Measurements from ENCODE around the gene ATG4A. TPM values are rescaled to one million over a fixed set of nuclear protein-coding genes. Genes with fewer than 3 reads are reported as not detected.

ATG4A gene
- total and polyA plus RNA-seq, 8 donors: 12.0 to 18.4 (median 13.9) TPM

GRCh38 chrX:108070891-108071290 is 20.7 kb upstream of the ATG4A start:
- Histone ChIP-seq H3K9me3 (no peaks in the 10 kb centered on the region), H3K27me3 (peaks cover 0 to 7% of the 10 kb centered on the region in 2 donors), H3K4me3 (no peak overlapping the region), H3K36me3 (no peaks in the 10 kb centered on the region), H3K27ac (no peak overlapping the region), H3K4me1 (no peaks in the 10 kb centered on the region)
- TF ChIP-seq CTCF (IDR thresholded peaks at IDR 0.05): no peak
- DNase-seq: no peak
- intact Hi-C loops (cut with DNase I): no loop called here
- ATAC-seq: peak; percentile 40

- TF ChIP-seq CTCF (IDR thresholded peaks at IDR 0.05): no peak
- intact Hi-C loops (cut with DNase I): no loop called here
- Histone ChIP-seq H3K4me3 (no peak overlapping the region), H3K36me3 (no peaks in the 10 kb centered on the region), H3K9me3 (no peaks in the 10 kb centered on the region), H3K4me1 (no peaks in the 10 kb centered on the region), H3K27ac (no peak overlapping the region), H3K27me3 (peaks cover 0 to 7% of the 10 kb centered on the region in 2 donors)
- DNase-seq (no peak), ATAC-seq (no peak)
Observed at GRCh38 chrX:108071578-108071977, 20.0 kb upstream of the ATG4A start.

- Histone ChIP-seq H3K36me3 (no peaks in the 10 kb centered on the region), H3K27me3 (peaks cover 0 to 7% of the 10 kb centered on the region in 2 donors), H3K9me3 (no peaks in the 10 kb centered on the region), H3K4me1 (no peaks in the 10 kb centered on the region), H3K27ac (no peak overlapping the region), H3K4me3 (no peak overlapping the region)
- no peak for TF ChIP-seq CTCF (IDR thresholded peaks at IDR 0.05)
- ATAC-seq (no peak), DNase-seq (no peak)
- intact Hi-C loops (cut with DNase I): no loop called here
Observed at GRCh38 chrX:108072746-108073145, 18.8 kb upstream of the ATG4A start.

GRCh38 chrX:108081110-108081509 is 10.5 kb upstream of the ATG4A start:
- Histone ChIP-seq H3K36me3 (peaks cover 0 to 12% of the 10 kb centered on the region in 2 donors), H3K4me3 (no peak overlapping the region), H3K4me1 (no peaks in the 10 kb centered on the region), H3K27me3 (no peaks in the 10 kb centered on the region), H3K27ac (no peak overlapping the region), H3K9me3 (no peaks in the 10 kb centered on the region)
- DNase-seq (no peak), ATAC-seq (no peak)
- intact Hi-C loops (cut with DNase I): no loop called here
- TF ChIP-seq CTCF (IDR thresholded peaks at IDR 0.05): no peak

GRCh38 chrX:108087792-108088191 is 3.8 kb upstream of the ATG4A start:
- no peaks in the 10 kb centered on the region for H3K27me3 ChIP-seq
- DNase-seq (no peak), ATAC-seq (no peak)
- no peak overlapping the region for H3K27ac ChIP-seq
- peaks cover 0 to 31% of the 10 kb centered on the region in 2 donors for H3K36me3 ChIP-seq
- H3K9me3 ChIP-seq: no peaks in the 10 kb centered on the region
- intact Hi-C loops (cut with DNase I): no loop called here
- H3K4me3 ChIP-seq: no peak overlapping the region
- no peak for TF ChIP-seq CTCF (IDR thresholded peaks at IDR 0.05)
- peaks cover 0 to 14% of the 10 kb centered on the region in 2 donors for H3K4me1 ChIP-seq
